Parathyroid adenoma (tissue), 2 donors: Measurements from ENCODE around the gene SV2B.
A peak's percentile ranks its signal among the peaks of the same experiment; 100 is the strongest.

Source experiments
- H2AFZ ChIP-seq: fragments of 300-600 bp; sonication (generic); one replicate; pipeline ENCODE4 v1.7.0; 2017; ENCODE audit warnings: antibody characterized with exemption, mild to moderate bottlenecking
- H3K27ac ChIP-seq: fragments of 300-600 bp; sonication (generic); one replicate; pipeline ENCODE4 v1.7.0; 2017
- H3K27me3 ChIP-seq: fragments of 300-600 bp; sonication (generic); one replicate; pipeline ENCODE4 v1.7.0; 2017; ENCODE audit warnings: low read length; ENCODE audit not compliant: control insufficient read depth, insufficient read depth
- H3K36me3 ChIP-seq: fragments of 300-600 bp; sonication (generic); one replicate; pipeline ENCODE4 v1.7.0; 2017; ENCODE audit warnings: low read length; ENCODE audit not compliant: control insufficient read depth, insufficient read depth
- H3K4me1 ChIP-seq: fragments of 300-600 bp; sonication (generic); one replicate; pipeline ENCODE4 v1.7.0; 2017; ENCODE audit warnings: control low read depth
- H3K4me2 ChIP-seq: fragments of 300-600 bp; sonication (generic); one replicate; pipeline ENCODE4 v1.7.0; 2017; ENCODE audit warnings: low read length
- H3K4me3 ChIP-seq: fragments of 300-600 bp; sonication (generic); one replicate; pipeline ENCODE4 v1.7.0; 2017; ENCODE audit warnings: low read depth, low read length
- H3K79me2 ChIP-seq: fragments of 300-600 bp; sonication (generic); one replicate; pipeline ENCODE4 v1.7.0; 2017; ENCODE audit warnings: control low read depth
- H3K9ac ChIP-seq: fragments of 300-600 bp; sonication (generic); one replicate; pipeline ENCODE4 v1.7.0; 2017; ENCODE audit warnings: mild to moderate bottlenecking
- H3K9me3 ChIP-seq: fragments of 300-600 bp; sonication (generic); one replicate; pipeline ENCODE4 v1.7.0; 2017; ENCODE audit warnings: low read length; ENCODE audit not compliant: control insufficient read depth
- CTCF ChIP-seq: fragments of 300-600 bp; sonication (generic); IDR thresholded peaks from one replicate; pipeline ENCODE4 v1.7.0; 2017; ENCODE audit warnings: antibody characterized with exemption, mild to moderate bottlenecking
- donor health status: primary hyperparathyroidism.

The SV2B gene

GRCh38 chr15:91136386-91136923, 36.4 kb downstream of the SV2B start:
- Histone ChIP-seq H3K27ac (no peak overlapping the region), H3K79me2 (no peaks in the 10 kb centered on the region), H3K4me2 (no peak overlapping the region), H3K9ac (no peak overlapping the region), H3K9me3 (no peaks in the 10 kb centered on the region), H3K27me3 (no peaks in the 10 kb centered on the region), H3K4me1 (peaks cover 4% of the 10 kb centered on the region), H2AFZ (peak overlapping the region; percentile 60), H3K36me3 (no peaks in the 10 kb centered on the region), H3K4me3 (no peak overlapping the region)
- no peak for TF ChIP-seq CTCF

GRCh38 chr15:91140601-91141000, 40.5 kb downstream of the SV2B start:
- H3K27me3 ChIP-seq = no peaks in the 10 kb centered on the region
- no peak overlapping the region for H3K4me2 ChIP-seq
- no peaks in the 10 kb centered on the region for H3K36me3 ChIP-seq
- no peak overlapping the region for H3K27ac ChIP-seq
- H3K9ac ChIP-seq = no peak overlapping the region
- H2AFZ ChIP-seq = no peak overlapping the region
- H3K79me2 ChIP-seq = no peaks in the 10 kb centered on the region
- no peak for TF ChIP-seq CTCF
- H3K4me1 ChIP-seq = peaks cover 4% of the 10 kb centered on the region
- no peaks in the 10 kb centered on the region for H3K9me3 ChIP-seq
- no peak overlapping the region for H3K4me3 ChIP-seq

GRCh38 chr15:91141097-91141496, 41.0 kb downstream of the SV2B start:
- Histone ChIP-seq H3K36me3 (no peaks in the 10 kb centered on the region), H2AFZ (no peak overlapping the region), H3K4me2 (no peak overlapping the region), H3K4me1 (peaks cover 2% of the 10 kb centered on the region), H3K9me3 (no peaks in the 10 kb centered on the region), H3K4me3 (no peak overlapping the region), H3K9ac (no peak overlapping the region), H3K27me3 (no peaks in the 10 kb centered on the region), H3K27ac (no peak overlapping the region), H3K79me2 (no peaks in the 10 kb centered on the region)
- no peak for TF ChIP-seq CTCF

- no peaks in the 10 kb centered on the region for H3K79me2 ChIP-seq
- no peaks in the 10 kb centered on the region for H3K36me3 ChIP-seq
- no peak overlapping the region for H2AFZ ChIP-seq
- peak; percentile 18 for TF ChIP-seq CTCF
- no peaks in the 10 kb centered on the region for H3K27me3 ChIP-seq
- H3K27ac ChIP-seq = no peak overlapping the region
- no peaks in the 10 kb centered on the region for H3K9me3 ChIP-seq
- no peak overlapping the region for H3K9ac ChIP-seq
- H3K4me1 ChIP-seq = no peaks in the 10 kb centered on the region
- H3K4me3 ChIP-seq = no peak overlapping the region
- no peak overlapping the region for H3K4me2 ChIP-seq
Measured at GRCh38 chr15:91142106-91142744, 42.2 kb downstream of the SV2B start.

GRCh38 chr15:91142946-91143345, 42.9 kb downstream of the SV2B start:
- H3K79me2 ChIP-seq = no peaks in the 10 kb centered on the region
- H3K4me1 ChIP-seq = no peaks in the 10 kb centered on the region
- no peak overlapping the region for H3K27ac ChIP-seq
- H3K4me2 ChIP-seq = no peak overlapping the region
- TF ChIP-seq CTCF = no peak
- no peaks in the 10 kb centered on the region for H3K36me3 ChIP-seq
- H3K27me3 ChIP-seq = no peaks in the 10 kb centered on the region
- no peak overlapping the region for H3K4me3 ChIP-seq
- H3K9me3 ChIP-seq = no peaks in the 10 kb centered on the region
- no peak overlapping the region for H2AFZ ChIP-seq
- H3K9ac ChIP-seq = no peak overlapping the region
